Measurements from ENCODE around the gene NISCH. TPM values are rescaled to one million over a fixed set of nuclear protein-coding genes. Genes with fewer than 3 reads are reported as not detected.

Gene NISCH
- total RNA-seq, 1 experiment from 2014 or later, result 85.0 TPM

GRCh38 chr3:52444860-52445793, 10.3 kb upstream of the NISCH start, which contains the start of gene SEMA3G (continued):
- TF ChIP-seq, protein P1, sequence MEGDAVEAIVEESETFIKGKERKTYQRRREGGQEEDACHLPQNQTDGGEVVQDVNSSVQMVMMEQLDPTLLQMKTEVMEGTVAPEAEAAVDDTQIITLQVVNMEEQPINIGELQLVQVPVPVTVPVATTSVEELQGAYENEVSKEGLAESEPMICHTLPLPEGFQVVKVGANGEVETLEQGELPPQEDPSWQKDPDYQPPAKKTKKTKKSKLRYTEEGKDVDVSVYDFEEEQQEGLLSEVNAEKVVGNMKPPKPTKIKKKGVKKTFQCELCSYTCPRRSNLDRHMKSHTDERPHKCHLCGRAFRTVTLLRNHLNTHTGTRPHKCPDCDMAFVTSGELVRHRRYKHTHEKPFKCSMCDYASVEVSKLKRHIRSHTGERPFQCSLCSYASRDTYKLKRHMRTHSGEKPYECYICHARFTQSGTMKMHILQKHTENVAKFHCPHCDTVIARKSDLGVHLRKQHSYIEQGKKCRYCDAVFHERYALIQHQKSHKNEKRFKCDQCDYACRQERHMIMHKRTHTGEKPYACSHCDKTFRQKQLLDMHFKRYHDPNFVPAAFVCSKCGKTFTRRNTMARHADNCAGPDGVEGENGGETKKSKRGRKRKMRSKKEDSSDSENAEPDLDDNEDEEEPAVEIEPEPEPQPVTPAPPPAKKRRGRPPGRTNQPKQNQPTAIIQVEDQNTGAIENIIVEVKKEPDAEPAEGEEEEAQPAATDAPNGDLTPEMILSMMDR (IDR thresholded peaks at IDR 0.05), result no peak
- TF ChIP-seq, protein P2, sequence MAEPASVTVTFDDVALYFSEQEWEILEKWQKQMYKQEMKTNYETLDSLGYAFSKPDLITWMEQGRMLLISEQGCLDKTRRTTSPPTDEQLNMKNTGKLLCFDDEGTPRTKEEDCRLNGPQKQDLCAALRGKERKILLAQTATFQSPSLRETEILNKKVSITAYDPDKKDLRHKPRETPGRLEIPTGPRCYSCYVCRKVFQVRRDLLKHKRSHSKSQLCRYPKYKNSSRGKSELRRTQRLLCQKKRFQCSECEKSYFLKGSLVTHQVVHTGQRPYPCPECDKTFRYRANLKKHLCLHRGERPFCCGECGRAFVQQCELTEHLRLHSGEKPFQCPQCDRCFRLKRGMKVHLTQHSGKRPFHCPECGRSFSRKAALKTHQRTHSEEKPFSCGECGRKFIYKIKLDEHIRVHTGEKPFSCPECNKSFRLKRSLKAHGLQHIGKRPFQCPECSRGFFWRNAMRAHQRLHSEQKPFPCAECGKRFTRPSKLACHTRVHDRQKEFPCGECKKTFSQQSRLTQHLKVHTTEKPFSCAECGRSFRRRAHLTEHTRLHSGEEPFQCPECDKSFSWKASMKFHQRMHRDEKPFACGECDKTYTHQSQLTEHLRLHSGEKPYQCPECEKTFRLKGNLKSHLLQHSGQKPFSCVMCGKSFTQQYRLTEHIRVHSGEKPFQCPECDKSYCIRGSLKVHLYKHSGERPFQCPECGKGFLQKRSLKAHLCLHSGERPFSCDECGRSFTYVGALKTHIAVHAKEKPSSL (CRISPR knock-in tag; conservative IDR thresholded peaks at IDR 0.05), result no peak
- TF ChIP-seq CREM (CRISPR knock-in tag; IDR thresholded peaks at IDR 0.05), result no peak
- TF ChIP-seq, protein P3, sequence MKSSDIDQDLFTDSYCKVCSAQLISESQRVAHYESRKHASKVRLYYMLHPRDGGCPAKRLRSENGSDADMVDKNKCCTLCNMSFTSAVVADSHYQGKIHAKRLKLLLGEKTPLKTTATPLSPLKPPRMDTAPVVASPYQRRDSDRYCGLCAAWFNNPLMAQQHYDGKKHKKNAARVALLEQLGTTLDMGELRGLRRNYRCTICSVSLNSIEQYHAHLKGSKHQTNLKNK (CRISPR knock-in tag; IDR thresholded peaks at IDR 0.05), result no peak
- TF ChIP-seq STAT6 (CRISPR knock-in tag; conservative IDR thresholded peaks at IDR 0.05; ENCODE audit: low read depth), result no peak
- 0 out of 2 replicates have a peak, but pooled peaks have one; percentile 11 for TF ChIP-seq GABPB1 (CRISPR knock-in tag; IDR thresholded peaks at IDR 0.05)

DNA sequence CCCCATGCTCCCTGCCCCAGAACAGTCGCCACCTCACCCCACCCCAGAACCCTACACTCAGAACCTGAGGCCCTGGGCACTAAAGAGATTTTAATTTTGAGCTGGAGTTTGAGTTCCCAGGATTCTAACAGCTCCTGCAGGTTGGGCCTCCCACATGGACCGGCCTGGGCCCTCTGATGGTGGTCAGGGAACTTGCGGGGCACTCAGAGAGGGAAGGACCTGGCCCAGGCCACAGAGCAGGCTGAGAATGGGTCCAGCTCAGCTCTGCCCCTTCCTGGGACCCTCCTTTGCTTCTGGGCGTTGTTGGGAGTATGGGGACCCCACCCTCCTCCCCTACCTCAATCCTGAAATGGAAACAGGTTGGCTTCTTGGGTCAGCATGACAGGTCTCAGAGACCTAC, 9.4 kb upstream of the NISCH start:
- H3K27me3 Mint-ChIP-seq (ENCODE audit: low read depth), result no peaks in the 10 kb centered on the region; the same call in 1 of the 2 replicates
- no peak for ATAC-seq
- no peak overlapping the region for H3K4me3 Mint-ChIP-seq
- no peak overlapping the region for H3K27ac Mint-ChIP-seq
- H3K4me1 Mint-ChIP-seq, result peaks cover 11% of the 10 kb centered on the region; the same call in 1 of the 2 replicates
- DNase-seq (ENCODE audit: low spot score), result no peak
- no peaks in the 10 kb centered on the region for H3K36me3 Mint-ChIP-seq
- TF ChIP-seq ZNF219 (CRISPR knock-in tag; IDR thresholded peaks at IDR 0.05; ENCODE audit: borderline replicate concordance) (no peak), AR (CRISPR knock-in tag; IDR thresholded peaks at IDR 0.05) (no peak)
- ChIA-PET POLR2A (no interaction called here), CTCF (interaction anchor here (0.8 to 7.4 kb wide), 22 partner anchors 7 to 450 kb away, joined by 3 to 82 read pairs (median 4); partner anchors contain the start of genes RPL29 and TLR9)
- no peaks in the 10 kb centered on the region for H3K9me3 Mint-ChIP-seq
